IMR-90 (cell line): ENCODE data around the gene STK35. TPM values are rescaled to one million over a fixed set of nuclear protein-coding genes. Genes with fewer than 3 reads are reported as not detected.

Experiments
- ATAC-seq: fragments of 200-7000 bp; cut with Tn5 transposase; 2 replicates; pipeline ENCODE4 v1.9.1; 2020; ENCODE audit warnings: low read depth, mild to moderate bottlenecking, moderate library complexity
- BruUV-seq: library from RNA; stranded (reverse); fragments of 400-500 nt; replicated peaks from 2 replicates; lab custom pipeline; 2021; lab: Mats Ljungman, UMichigan
- CTCF ChIA-PET: fragments of 300-600 bp; formaldehyde crosslinking; extraction: SDS; loops from one replicate; lab custom pipeline; 2021; ENCODE audit warnings: antibody characterized with exemption; lab: Yijun Ruan, JAX
- POLR2A ChIA-PET: fragments of 300-600 bp; sonication (Branson Sonifier 250); formaldehyde crosslinking; loops from one replicate; lab custom pipeline; 2022; ENCODE audit warnings: antibody characterized with exemption; ENCODE audit not compliant: unreplicated experiment; lab: Charles Lee
- DNase-seq: peaks from one replicate; pipeline ENCODE4 v3.0.0; 2013
- H2AFZ ChIP-seq: replicated peaks from 2 replicates; pipeline ENCODE3; 2013; ENCODE audit warnings: low read length, mild to moderate bottlenecking; ENCODE audit not compliant: poor library complexity
- H2AK5ac ChIP-seq: 2 replicates; pipeline ENCODE4 v1.6.1; 2013; ENCODE audit warnings: low read depth, low read length, inconsistent platforms
- H2AK9ac ChIP-seq: replicated peaks from 2 replicates; pipeline ENCODE3; 2013; ENCODE audit warnings: mild to moderate bottlenecking, low read depth, low read length, moderate library complexity; ENCODE audit not compliant: poor library complexity
- H2BK120ac ChIP-seq: 2 replicates; pipeline ENCODE4 v1.6.1; 2013; ENCODE audit warnings: low read depth, low read length, inconsistent platforms
- H2BK15ac ChIP-seq: 3 replicates; pipeline ENCODE4 v1.6.1; 2013; ENCODE audit warnings: low read depth, low read length, inconsistent platforms
- H2BK20ac ChIP-seq: 2 replicates; pipeline ENCODE4 v1.6.1; 2013; ENCODE audit warnings: low read depth, mild to moderate bottlenecking, inconsistent platforms, low read length, moderate library complexity
- H2BK5ac ChIP-seq: 2 replicates; pipeline ENCODE4 v1.6.1; 2013; ENCODE audit warnings: mild to moderate bottlenecking, low read depth, low read length, inconsistent platforms; ENCODE audit not compliant: poor library complexity, severe bottlenecking
- H3K14ac ChIP-seq: replicated peaks from 2 replicates; pipeline ENCODE4 v1.6.1; 2013; ENCODE audit warnings: low read depth, low read length, inconsistent platforms
- H3K18ac ChIP-seq: 2 replicates; pipeline ENCODE4 v1.6.1; 2013; ENCODE audit warnings: low read depth, low read length, control low read depth
- H3K23ac ChIP-seq: 2 replicates; pipeline ENCODE4 v1.6.1; 2013; ENCODE audit warnings: low read depth, low read length, inconsistent platforms
- H3K27ac ChIP-seq: 2 replicates; pipeline ENCODE4 v1.5.1; 2013; ENCODE audit warnings: mild to moderate bottlenecking, control low read depth, low read length; ENCODE audit not compliant: insufficient read depth
- H3K27me3 ChIP-seq: 2 replicates; pipeline ENCODE4 v1.6.1; 2013; ENCODE audit warnings: low read length; ENCODE audit not compliant: control insufficient read depth, insufficient read depth
- H3K36me3 ChIP-seq: 2 replicates; pipeline ENCODE4 v1.6.1; 2013; ENCODE audit warnings: low read length, mixed read lengths; ENCODE audit not compliant: control insufficient read depth, insufficient read depth
- H3K4ac ChIP-seq: 2 replicates; pipeline ENCODE4 v1.6.1; 2013; ENCODE audit warnings: low read depth, low read length, inconsistent platforms
- H3K4me1 ChIP-seq: 2 replicates; pipeline ENCODE4 v1.6.1; 2013; ENCODE audit warnings: low read length, mixed read lengths; ENCODE audit not compliant: control insufficient read depth, insufficient read depth
- H3K4me2 ChIP-seq: 2 replicates; pipeline ENCODE4 v1.6.1; 2013; ENCODE audit warnings: low read depth, mild to moderate bottlenecking, control low read depth, low read length, moderate library complexity
- H3K4me3 ChIP-seq: 2 replicates; pipeline ENCODE4 v1.5.1; 2013; ENCODE audit warnings: low read depth, mild to moderate bottlenecking, control low read depth, low read length, moderate library complexity; ENCODE audit not compliant: insufficient read depth
- H3K56ac ChIP-seq: 2 replicates; pipeline ENCODE4 v1.6.1; 2013; ENCODE audit warnings: low read length, inconsistent platforms; ENCODE audit not compliant: insufficient read depth; ENCODE audit errors: extremely low read depth
- H3K79me1 ChIP-seq, 2 experiments: 2 replicates each; pipeline ENCODE4 v1.6.1; 2013; ENCODE audit warnings: low read length in 2 of 2, inconsistent platforms in 1 of 2, low read depth in 1 of 2
- H3K9ac ChIP-seq: 2 replicates; pipeline ENCODE4 v1.6.1; 2013; ENCODE audit warnings: low read depth, low read length, control low read depth
- H3K9me1 ChIP-seq: 2 replicates; pipeline ENCODE4 v1.6.1; 2013; ENCODE audit warnings: low read length, inconsistent platforms; ENCODE audit not compliant: insufficient read depth
- H3K9me3 ChIP-seq: 2 replicates; pipeline ENCODE4 v1.6.1; 2013; ENCODE audit warnings: low read length; ENCODE audit not compliant: control insufficient read depth, insufficient read depth
- H4K20me1 ChIP-seq: 2 replicates; pipeline ENCODE4 v1.6.1; 2013; ENCODE audit warnings: low read length, inconsistent platforms; ENCODE audit not compliant: insufficient read depth
- H4K5ac ChIP-seq: 2 replicates; pipeline ENCODE4 v1.6.1; 2013; ENCODE audit warnings: mild to moderate bottlenecking, low read depth, low read length, control low read depth
- H4K8ac ChIP-seq, 2 experiments: 2 replicates each; pipeline ENCODE4 v1.6.1; 2013; ENCODE audit warnings: low read depth in 2 of 2, low read length in 2 of 2, control low read depth in 1 of 2, inconsistent platforms in 1 of 2
- H4K91ac ChIP-seq: 2 replicates; pipeline ENCODE4 v1.6.1; 2013; ENCODE audit warnings: low read depth, low read length, inconsistent platforms; ENCODE audit not compliant: insufficient read depth
- MXI1 ChIP-seq: IDR thresholded peaks from 2 replicates; pipeline ENCODE4 v1.6.1; 2012; ENCODE audit warnings: low read depth, mild to moderate bottlenecking, low read length, moderate library complexity, borderline replicate concordance
- POLR2A ChIP-seq: IDR thresholded peaks from 2 replicates; pipeline ENCODE4 v1.6.1; 2012; ENCODE audit warnings: mild to moderate bottlenecking, low read depth, low read length
- RFX5 ChIP-seq: IDR thresholded peaks from 2 replicates; pipeline ENCODE4 v1.8.0; 2012; ENCODE audit warnings: low read depth, mild to moderate bottlenecking, low read length, moderate library complexity
- USF2 ChIP-seq: fragments of 150-350 bp; IDR thresholded peaks from 2 replicates; pipeline ENCODE4 v1.6.1; 2017; ENCODE audit warnings: mild to moderate bottlenecking, antibody characterized with exemption, low read length, low read depth
- WGBS, 2 experiments: methylation state at CpG; one replicate each; pipeline versions ENCODE4 v1.1.5 to v1.1.7; 2013; ENCODE audit warnings: missing lambda C conversion rate in 2 of 2; ENCODE audit not compliant: insufficient read length in 1 of 2; ENCODE audit errors: extremely low coverage in 2 of 2; 5-methylcytosine and 5-hydroxymethylcytosine counted together
- dilution Hi-C: fragments of 300-500 bp; cut with HindIII; formaldehyde crosslinking; loops from one replicate; pipeline ENCODE4 v1.14.3; 2018; ENCODE audit warnings: low sequenced_read_pairs; ENCODE audit not compliant: unreplicated experiment
- in situ Hi-C: fragments of 300-500 bp; cut with MboI; formaldehyde crosslinking; loops from 3 replicates; pipeline ENCODE4 v1.14.3; 2019; ENCODE audit warnings: low sequenced_read_pairs, inconsistent platforms, mixed read lengths
- intact Hi-C: fragments of 100-400 bp; cut with micrococcal nuclease; formaldehyde crosslinking; loops from 2 replicates; pipeline ENCODE4 v1.10.0; 2022
- polyA plus RNA-seq, 3 experiments: library from polyadenylated mRNA; depleted of rRNA; stranded (reverse); fragments of >200 nt; gene quantifications; 2 replicates each; pipeline ENCODE4 v1.2.3, GENCODE V29; 2012; ENCODE audit warnings: low replicate concordance in 1 of 3
- total RNA-seq: library from RNA; depleted of rRNA; stranded (reverse); fragments of >200 nt; gene quantifications from 2 replicates; pipeline ENCODE4 v1.2.3, GENCODE V29; 2012

The STK35 gene
- total and polyA plus RNA-seq, 2 of the 4 experiments (the other 2 are of a cell fraction): 11.1 to 12.0 TPM

GRCh38 chr20:2169456-2170088 is 67.9 kb downstream of the STK35 start:
- H3K18ac ChIP-seq: no peak overlapping the region
- dilution Hi-C loops (no loop called here), in situ Hi-C loops (loop anchor here (5.0 to 10.0 kb wide), 4 partner anchors 165 to 405 kb away; no protein-coding TSS in a partner anchor), intact Hi-C loops (loop anchor here (5.0 to 10.0 kb wide), 2 partner anchors 67 to 265 kb away; partner anchors contain the start of gene STK35)
- no peak overlapping the region for H3K4me3 ChIP-seq
- no peak overlapping the region for H2BK5ac ChIP-seq
- no peaks in the 10 kb centered on the region for H4K20me1 ChIP-seq
- TF ChIP-seq POLR2A (no peak), USF2 (no peak), RFX5 (no peak), MXI1 (no peak)
- CTCF ChIA-PET: no interaction called here
- no CpG with 5 or more reads among the region's 12 CpGs for WGBS, 2 experiments
- DNase-seq: no peak
- no peak overlapping the region for H3K56ac ChIP-seq
- no peak overlapping the region for H2BK20ac ChIP-seq
- H3K4me2 ChIP-seq: no peak overlapping the region
- no peak overlapping the region for H2BK120ac ChIP-seq
- H3K9ac ChIP-seq: no peak overlapping the region
- ATAC-seq: no peak
- H4K5ac ChIP-seq: no peak overlapping the region
- H3K27ac ChIP-seq: no peak overlapping the region
- H4K8ac ChIP-seq: no peak overlapping the region
- H3K4me1 ChIP-seq: no peaks in the 10 kb centered on the region
- H3K23ac ChIP-seq: no peak overlapping the region
- POLR2A ChIA-PET: no interaction called here
- H3K36me3 ChIP-seq: no peaks in the 10 kb centered on the region
- H2BK15ac ChIP-seq: no peak overlapping the region
- H3K14ac ChIP-seq: no peak overlapping the region
- no peak overlapping the region for H2AK9ac ChIP-seq
- peaks cover 24% of the 10 kb centered on the region for H3K27me3 ChIP-seq
- BruUV-seq: no TSS peak
- no peak overlapping the region for H4K91ac ChIP-seq
- H3K9me3 ChIP-seq: no peaks in the 10 kb centered on the region
- H3K79me1 ChIP-seq: no peaks in the 10 kb centered on the region
- no peak overlapping the region for H2AK5ac ChIP-seq
- no peak overlapping the region for H2AFZ ChIP-seq
- H3K9me1 ChIP-seq: no peaks in the 10 kb centered on the region
- no peak overlapping the region for H3K4ac ChIP-seq
